DOHH2 (cell line): Measurements from ENCODE around the gene THAP4.

Experiments
- H3F3A ChIP-seq: fragments of 200-600 bp; sonication (generic), shearing (Covaris generic); 2 replicates; pipeline ENCODE4 v1.6.0; 2016; ENCODE audit warnings: antibody characterized with exemption, mild to moderate bottlenecking; ENCODE audit not compliant: control insufficient read depth, insufficient read depth
- H3K27ac ChIP-seq: fragments of 200-600 bp; sonication (generic); 2 replicates; pipeline ENCODE4 v1.5.1; 2014; ENCODE audit warnings: low read depth, mild to moderate bottlenecking, low read length, moderate library complexity
- H3K27me3 ChIP-seq: fragments of 200-600 bp; sonication (generic); 2 replicates; pipeline ENCODE4 v1.6.1; 2014; ENCODE audit warnings: mild to moderate bottlenecking, low read length, mixed read lengths; ENCODE audit not compliant: control insufficient read depth
- H3K36me3 ChIP-seq: fragments of 200-600 bp; sonication (generic); 2 replicates; pipeline ENCODE4 v1.6.1; 2014; ENCODE audit warnings: mild to moderate bottlenecking, low read length, moderate library complexity, mixed read lengths; ENCODE audit not compliant: control insufficient read depth
- H3K4me1 ChIP-seq: fragments of 200-600 bp; sonication (generic); 2 replicates; pipeline ENCODE4 v1.6.1; 2014; ENCODE audit warnings: mild to moderate bottlenecking, low read length, mixed read lengths; ENCODE audit not compliant: control insufficient read depth
- H3K4me2 ChIP-seq: fragments of 200-600 bp; sonication (generic); 2 replicates; pipeline ENCODE4 v1.6.0; 2014; ENCODE audit warnings: mild to moderate bottlenecking, low read length, moderate library complexity
- H3K4me3 ChIP-seq: fragments of 200-600 bp; sonication (generic); 2 replicates; pipeline ENCODE4 v1.5.1; 2014; ENCODE audit warnings: mild to moderate bottlenecking, low read length, mixed read lengths
- H3K79me2 ChIP-seq: fragments of 200-600 bp; sonication (generic); 2 replicates; pipeline ENCODE4 v1.6.1; 2014; ENCODE audit warnings: mild to moderate bottlenecking, low read length, mixed read lengths; ENCODE audit not compliant: control insufficient read depth
- H3K9me2 ChIP-seq: fragments of 200-600 bp; sonication (generic); replicated peaks from 2 replicates; pipeline ENCODE4 v1.6.1; 2014; ENCODE audit warnings: mild to moderate bottlenecking, low read length, mixed read lengths; ENCODE audit not compliant: control insufficient read depth
- H3K9me3 ChIP-seq: fragments of 200-600 bp; sonication (generic); 2 replicates; pipeline ENCODE4 v1.6.1; 2014; ENCODE audit warnings: antibody characterized with exemption, low read length, mixed read lengths; ENCODE audit not compliant: control insufficient read depth, insufficient read depth
- H4K20me1 ChIP-seq: fragments of 200-600 bp; sonication (generic); 2 replicates; pipeline ENCODE4 v1.6.0; 2014; ENCODE audit warnings: low read depth, mild to moderate bottlenecking, antibody characterized with exemption, low read length, moderate library complexity; ENCODE audit not compliant: control insufficient read depth, insufficient read depth
- EZH2phosphoT487 ChIP-seq: fragments of 200-600 bp; sonication (generic); IDR thresholded peaks from 2 replicates; pipeline ENCODE4 v1.6.1; 2017; ENCODE audit warnings: borderline replicate concordance, mild to moderate bottlenecking, antibody characterized with exemption, low read length, moderate library complexity, mixed read lengths
- TF ChIP-seq, protein P1 (sequence below): fragments of 200-600 bp; sonication (generic); IDR thresholded peaks from one replicate; pipeline ENCODE4 v1.5.1; 2014; ENCODE audit warnings: antibody characterized with exemption, mild to moderate bottlenecking, low read depth, low read length; ENCODE audit not compliant: poor library complexity, severe bottlenecking

Gene THAP4

DNA sequence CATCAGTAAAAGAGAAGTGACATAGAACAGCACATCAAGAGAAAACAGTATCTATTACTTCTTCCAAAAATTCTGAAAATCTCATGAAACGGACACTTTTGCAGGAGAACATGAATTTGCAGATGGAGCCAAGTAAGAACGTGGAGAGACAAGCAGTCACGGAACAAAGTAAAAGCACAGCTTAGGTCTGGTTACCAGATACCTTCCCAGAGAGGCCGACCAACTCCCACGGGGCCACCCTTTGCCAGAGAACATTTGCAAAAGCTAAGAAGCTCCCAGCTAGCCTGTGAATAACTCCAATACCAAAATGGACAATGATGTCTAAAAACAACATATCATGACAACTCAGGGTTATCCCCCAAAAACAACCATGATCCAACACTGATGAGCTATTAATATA is 38.9 kb downstream of the THAP4 start:
- Histone ChIP-seq H4K20me1 (no peaks in the 10 kb centered on the region), H3K4me2 (no peak overlapping the region), H3K36me3 (peaks cover 36% of the 10 kb centered on the region)

GRCh38 chr2:241597561-241597960 is 39.4 kb downstream of the THAP4 start:
- Histone ChIP-seq H3K4me1 (no peaks in the 10 kb centered on the region), H3K27ac (no peak overlapping the region), H3K27me3 (no peaks in the 10 kb centered on the region), H3K9me3 (no peaks in the 10 kb centered on the region), H4K20me1 (no peaks in the 10 kb centered on the region), H3K4me2 (no peak overlapping the region), H3F3A (peaks cover 4% of the 10 kb centered on the region; the same call in 1 of the 2 replicates), H3K79me2 (no peaks in the 10 kb centered on the region), H3K36me3 (peaks cover 36% of the 10 kb centered on the region), H3K4me3 (no peak overlapping the region), H3K9me2 (no peaks in the 10 kb centered on the region)
- TF ChIP-seq EZH2phosphoT487, result no peak
- TF ChIP-seq, protein P1, sequence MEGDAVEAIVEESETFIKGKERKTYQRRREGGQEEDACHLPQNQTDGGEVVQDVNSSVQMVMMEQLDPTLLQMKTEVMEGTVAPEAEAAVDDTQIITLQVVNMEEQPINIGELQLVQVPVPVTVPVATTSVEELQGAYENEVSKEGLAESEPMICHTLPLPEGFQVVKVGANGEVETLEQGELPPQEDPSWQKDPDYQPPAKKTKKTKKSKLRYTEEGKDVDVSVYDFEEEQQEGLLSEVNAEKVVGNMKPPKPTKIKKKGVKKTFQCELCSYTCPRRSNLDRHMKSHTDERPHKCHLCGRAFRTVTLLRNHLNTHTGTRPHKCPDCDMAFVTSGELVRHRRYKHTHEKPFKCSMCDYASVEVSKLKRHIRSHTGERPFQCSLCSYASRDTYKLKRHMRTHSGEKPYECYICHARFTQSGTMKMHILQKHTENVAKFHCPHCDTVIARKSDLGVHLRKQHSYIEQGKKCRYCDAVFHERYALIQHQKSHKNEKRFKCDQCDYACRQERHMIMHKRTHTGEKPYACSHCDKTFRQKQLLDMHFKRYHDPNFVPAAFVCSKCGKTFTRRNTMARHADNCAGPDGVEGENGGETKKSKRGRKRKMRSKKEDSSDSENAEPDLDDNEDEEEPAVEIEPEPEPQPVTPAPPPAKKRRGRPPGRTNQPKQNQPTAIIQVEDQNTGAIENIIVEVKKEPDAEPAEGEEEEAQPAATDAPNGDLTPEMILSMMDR, result no peak

More for the DNA sequence above, 38.9 kb downstream of the THAP4 start:
- Histone ChIP-seq H3F3A (peaks cover 4% of the 10 kb centered on the region; the same call in 1 of the 2 replicates), H3K4me3 (no peak overlapping the region), H3K27me3 (no peaks in the 10 kb centered on the region), H3K27ac (no peak overlapping the region), H3K9me2 (no peaks in the 10 kb centered on the region), H3K79me2 (no peaks in the 10 kb centered on the region), H3K9me3 (no peaks in the 10 kb centered on the region), H3K4me1 (no peaks in the 10 kb centered on the region)
- TF ChIP-seq EZH2phosphoT487, result no peak

- peaks cover 34% of the 10 kb centered on the region for H3K36me3 ChIP-seq
- H3K4me1 ChIP-seq, result no peaks in the 10 kb centered on the region
- no peak for TF ChIP-seq EZH2phosphoT487
- TF ChIP-seq, protein P1, result no peak
- H3K27ac ChIP-seq, result no peak overlapping the region
- H3K4me3 ChIP-seq, result no peak overlapping the region
- H3K79me2 ChIP-seq, result no peaks in the 10 kb centered on the region
- H3K4me2 ChIP-seq, result no peak overlapping the region
- H3K9me2 ChIP-seq, result no peaks in the 10 kb centered on the region
- no peaks in the 10 kb centered on the region for H3K27me3 ChIP-seq
- H3K9me3 ChIP-seq, result peaks cover 3% of the 10 kb centered on the region; the same call in 1 of the 2 replicates
- H3F3A ChIP-seq, result peaks cover 4% of the 10 kb centered on the region; the same call in 1 of the 2 replicates
- H4K20me1 ChIP-seq, result no peaks in the 10 kb centered on the region
Measured at GRCh38 chr2:241595600-241596140, 41.3 kb downstream of the THAP4 start.

DNA sequence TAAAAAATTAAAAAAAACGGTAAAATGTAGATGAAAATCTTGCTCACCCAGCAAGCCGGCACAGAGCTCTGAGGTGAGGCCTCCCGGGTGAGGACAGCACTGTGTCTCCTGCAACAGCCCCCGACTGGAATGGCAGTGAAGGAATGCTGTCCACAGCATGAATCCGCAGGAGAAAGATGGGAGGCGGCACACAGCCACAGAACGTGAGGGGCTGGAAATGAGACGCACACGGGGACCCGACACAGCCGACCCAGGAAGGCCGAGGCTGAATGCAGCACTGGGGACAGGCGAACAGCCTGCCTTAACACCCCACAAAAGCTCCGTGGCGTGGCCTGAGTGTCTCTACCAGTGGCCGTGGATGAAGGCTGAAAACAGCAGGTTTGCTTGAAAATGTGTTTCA is 43.7 kb downstream of the THAP4 start:
- peaks cover 13% of the 10 kb centered on the region; the same call in 1 of the 2 replicates for H3K9me3 ChIP-seq
- no peaks in the 10 kb centered on the region for H4K20me1 ChIP-seq
- no peak overlapping the region for H3K27ac ChIP-seq
- no peak overlapping the region for H3K4me2 ChIP-seq
- H3K27me3 ChIP-seq, result no peaks in the 10 kb centered on the region
- no peak for TF ChIP-seq EZH2phosphoT487
- TF ChIP-seq, protein P1, result no peak
- H3K36me3 ChIP-seq, result peaks cover 33% of the 10 kb centered on the region
- peaks cover 4% of the 10 kb centered on the region; the same call in 1 of the 2 replicates for H3F3A ChIP-seq
- H3K9me2 ChIP-seq, result no peaks in the 10 kb centered on the region
- H3K4me3 ChIP-seq, result no peak overlapping the region
- no peaks in the 10 kb centered on the region for H3K4me1 ChIP-seq
- H3K79me2 ChIP-seq, result no peaks in the 10 kb centered on the region
